Measurements from ENCODE around the gene NID2. TPM values are rescaled to one million over a fixed set of nuclear protein-coding genes. Genes with fewer than 3 reads are reported as not detected.
A peak's percentile ranks its signal among the peaks of the same experiment; 100 is the strongest.

NID2 gene
- total and polyA plus RNA-seq, 2 of the 4 experiments (the other 2 are of a cell fraction), result 101 to 303 TPM

GRCh38 chr14:52115286-52115685 is 46.4 kb upstream of the NID2 start:
- Histone ChIP-seq H3K27me3 (ENCODE audit: control insufficient read depth, insufficient read depth, low read length) (no peaks in the 10 kb centered on the region), H3K4ac (ENCODE audit: low read depth, low read length) (peak overlapping the region; percentile 18), H4K8ac (ENCODE audit: low read depth in 2 of 2, low read length in 2 of 2) (peak overlapping the region in 1 of 2 experiments; percentile 37; a peak in 2 of 4 replicates), H4K20me1 (ENCODE audit: insufficient read depth, low read length) (no peaks in the 10 kb centered on the region; the same call in 1 of the 2 replicates), H3K36me3 (ENCODE audit: control insufficient read depth, insufficient read depth, low read length) (no peaks in the 10 kb centered on the region), H2AK9ac (replicated peaks; ENCODE audit: low read depth, low read length, poor library complexity) (no peak overlapping the region), H3K18ac (ENCODE audit: low read depth, low read length) (peak overlapping the region; percentile 84), H2BK20ac (ENCODE audit: low read depth, low read length) (peak overlapping the region; percentile 42; the same call in 1 of the 2 replicates), H4K91ac (ENCODE audit: insufficient read depth, low read depth, low read length) (no peak overlapping the region), H3K4me1 (ENCODE audit: control insufficient read depth, insufficient read depth, low read length) (peaks cover 31% of the 10 kb centered on the region), H2AK5ac (ENCODE audit: low read depth, low read length) (peak overlapping the region; percentile 74), H3K9me1 (ENCODE audit: insufficient read depth, low read length) (peaks cover 2% of the 10 kb centered on the region; the same call in 1 of the 2 replicates), H3K9ac (ENCODE audit: low read depth, low read length) (no peak overlapping the region), H2BK15ac (ENCODE audit: low read depth, low read length) (peak overlapping the region; percentile 81), H4K5ac (ENCODE audit: low read depth, low read length) (peak overlapping the region; percentile 73), H2BK120ac (ENCODE audit: low read depth, low read length) (peak overlapping the region; percentile 74), H3K23ac (ENCODE audit: low read depth, low read length) (no peak overlapping the region), H3K56ac (ENCODE audit: extremely low read depth, insufficient read depth, low read length) (no peak overlapping the region), H3K4me3 (ENCODE audit: insufficient read depth, low read depth, low read length) (no peak overlapping the region), H3K27ac (ENCODE audit: insufficient read depth, low read length) (peak overlapping the region; percentile 44; the same call in 1 of the 2 replicates), H3K79me1 (ENCODE audit: low read depth in 1 of 2, low read length in 2 of 2) (no peaks in the 10 kb centered on the region), H2AFZ (replicated peaks; ENCODE audit: low read length, poor library complexity) (no peak overlapping the region), H3K9me3 (ENCODE audit: control insufficient read depth, insufficient read depth, low read length) (no peaks in the 10 kb centered on the region), H3K14ac (replicated peaks; ENCODE audit: low read depth, low read length) (0 out of 2 replicates have a peak overlapping the region, but pooled peaks have one; percentile 70), H3K4me2 (ENCODE audit: low read depth, low read length) (no peak overlapping the region), H2BK5ac (ENCODE audit: low read depth, low read length, poor library complexity, severe bottlenecking) (no peak overlapping the region)
- dilution Hi-C loops (cut with HindIII; ENCODE audit: low sequenced_read_pairs, unreplicated experiment) (no loop called here), intact Hi-C loops (cut with micrococcal nuclease) (no loop called here), in situ Hi-C loops (cut with MboI; ENCODE audit: low sequenced_read_pairs) (no loop called here)
- no TSS peak for BruUV-seq (replicated peaks)
- ATAC-seq (ENCODE audit: low read depth) (no peak), DNase-seq (no peak)
- TF ChIP-seq MXI1 (IDR thresholded peaks at IDR 0.05; ENCODE audit: borderline replicate concordance, low read depth, low read length) (no peak), BHLHE40 (IDR thresholded peaks at IDR 0.05; ENCODE audit: low read depth, low read length) (no peak), ELK1 (IDR thresholded peaks at IDR 0.05; ENCODE audit: borderline replicate concordance, low read depth, low read length) (no peak), MAFK (IDR thresholded peaks at IDR 0.05; ENCODE audit: low read depth, low read length) (no peak), NFE2L2 (IDR thresholded peaks at IDR 0.05; ENCODE audit: low read depth, low read length) (no peak), CHD1 (IDR thresholded peaks at IDR 0.05; ENCODE audit: low read depth, low read length) (no peak), POLR2A (IDR thresholded peaks at IDR 0.05; ENCODE audit: low read depth, low read length) (no peak), RFX5 (IDR thresholded peaks at IDR 0.05; ENCODE audit: low read depth, low read length) (no peak), CEBPB (IDR thresholded peaks at IDR 0.05; ENCODE audit: low read depth, low read length) (no peak), MAZ (IDR thresholded peaks at IDR 0.05; ENCODE audit: borderline replicate concordance, low read depth, low read length) (no peak), USF2 (IDR thresholded peaks at IDR 0.05; ENCODE audit: low read depth, low read length) (no peak), RAD21 (IDR thresholded peaks at IDR 0.05; ENCODE audit: low read length) (no peak)
- CTCF ChIA-PET, result no interaction called here
- POLR2A ChIA-PET (ENCODE audit: unreplicated experiment), result no interaction called here
